H1 (cell line): ENCODE data around the gene TPSAB1.

ENCODE experiments used
- CHD1 ChIP-seq: IDR thresholded peaks from 2 replicates; pipeline ENCODE4 v1.6.1; 2012; ENCODE audit warnings: low read depth, low read length, improper control_type of control experiment
- CREB1 ChIP-seq: IDR thresholded peaks from 2 replicates; pipeline ENCODE4 v1.6.1; 2012; ENCODE audit warnings: inconsistent platforms
- EP300 ChIP-seq, 2 experiments: IDR thresholded peaks; 1 replicate in 1 of 2; 2 replicates in 1 of 2; pipeline ENCODE4 v1.6.1; 2011 to 2012; ENCODE audit warnings: low read depth in 2 of 2, low read length in 2 of 2, mild to moderate bottlenecking in 2 of 2, borderline replicate concordance in 1 of 2, inconsistent platforms in 1 of 2, moderate library complexity in 1 of 2
- JUND ChIP-seq: IDR thresholded peaks from 2 replicates; pipeline ENCODE4 v1.6.1; 2011; ENCODE audit warnings: mild to moderate bottlenecking, improper control_type of control experiment, low read length
- KDM1A ChIP-seq: fragments of 200-600, 300-600 bp; sonication (generic); IDR thresholded peaks from 2 replicates; pipeline ENCODE4 v1.7.1; 2016; ENCODE audit warnings: mild to moderate bottlenecking, low read length, borderline replicate concordance
- POLR2A ChIP-seq, 2 experiments: IDR thresholded peaks; 1 replicate in 1 of 2; 2 replicates in 1 of 2; pipeline ENCODE4 v1.6.1; 2011; ENCODE audit warnings: low read depth in 2 of 2, low read length in 2 of 2, mild to moderate bottlenecking in 2 of 2; ENCODE audit errors: control extremely low read depth in 1 of 2
- TF ChIP-seq, protein P1 (sequence below), 3 experiments: IDR thresholded peaks; 1 replicate in 2 of 3; 2 replicates in 1 of 3; pipeline versions ENCODE4 v1.5.1 to v1.6.1; 2011; ENCODE audit warnings: low read length in 3 of 3, mild to moderate bottlenecking in 3 of 3, inconsistent platforms in 2 of 3, low read depth in 1 of 3, moderate library complexity in 1 of 3; ENCODE audit not compliant: insufficient read depth in 1 of 3; ENCODE audit errors: control extremely low read depth in 1 of 3
- TF ChIP-seq, protein P2 (sequence below): IDR thresholded peaks from 2 replicates; pipeline ENCODE4 v1.6.1; 2012; ENCODE audit warnings: low read length, inconsistent platforms
- TF ChIP-seq, protein P3 (sequence below): IDR thresholded peaks from 2 replicates; pipeline ENCODE4 v1.6.1; 2011; ENCODE audit warnings: low read length, improper control_type of control experiment

DNA sequence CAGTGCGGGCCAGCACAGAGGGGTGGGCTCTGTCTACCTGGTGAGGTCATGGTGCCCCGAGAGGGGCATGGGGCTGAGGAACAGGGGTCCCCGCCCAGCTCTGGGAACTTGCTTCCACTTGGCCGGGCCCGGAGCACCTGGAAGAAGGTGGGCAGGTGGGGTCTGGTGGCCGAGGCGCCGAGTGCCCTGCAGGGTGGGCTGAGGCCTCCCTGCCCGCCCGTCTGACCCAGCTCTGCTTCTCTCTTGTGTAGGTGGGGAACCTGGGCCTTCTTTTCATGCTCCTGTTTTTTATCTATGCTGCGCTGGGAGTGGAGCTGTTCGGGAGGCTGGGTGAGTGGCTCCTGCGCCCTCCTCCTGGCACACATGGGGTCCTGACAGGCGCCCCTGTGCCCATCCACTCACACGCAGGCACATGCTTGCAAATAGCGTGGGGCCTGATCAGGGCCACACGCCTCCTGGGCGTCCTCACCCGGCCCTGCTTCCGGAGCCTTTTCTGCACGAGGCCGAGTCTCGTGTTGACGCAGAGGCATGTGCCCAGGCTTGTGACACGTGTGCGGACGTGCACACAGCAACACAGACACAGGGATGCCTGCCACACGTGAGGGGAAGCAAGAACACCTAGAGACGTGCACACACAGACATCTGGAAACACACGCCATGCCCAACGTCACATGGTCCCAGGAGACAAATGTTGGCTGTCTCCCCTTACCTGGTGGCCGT is 23.7 kb upstream of the TPSAB1 start:
- TF ChIP-seq, protein P1, sequence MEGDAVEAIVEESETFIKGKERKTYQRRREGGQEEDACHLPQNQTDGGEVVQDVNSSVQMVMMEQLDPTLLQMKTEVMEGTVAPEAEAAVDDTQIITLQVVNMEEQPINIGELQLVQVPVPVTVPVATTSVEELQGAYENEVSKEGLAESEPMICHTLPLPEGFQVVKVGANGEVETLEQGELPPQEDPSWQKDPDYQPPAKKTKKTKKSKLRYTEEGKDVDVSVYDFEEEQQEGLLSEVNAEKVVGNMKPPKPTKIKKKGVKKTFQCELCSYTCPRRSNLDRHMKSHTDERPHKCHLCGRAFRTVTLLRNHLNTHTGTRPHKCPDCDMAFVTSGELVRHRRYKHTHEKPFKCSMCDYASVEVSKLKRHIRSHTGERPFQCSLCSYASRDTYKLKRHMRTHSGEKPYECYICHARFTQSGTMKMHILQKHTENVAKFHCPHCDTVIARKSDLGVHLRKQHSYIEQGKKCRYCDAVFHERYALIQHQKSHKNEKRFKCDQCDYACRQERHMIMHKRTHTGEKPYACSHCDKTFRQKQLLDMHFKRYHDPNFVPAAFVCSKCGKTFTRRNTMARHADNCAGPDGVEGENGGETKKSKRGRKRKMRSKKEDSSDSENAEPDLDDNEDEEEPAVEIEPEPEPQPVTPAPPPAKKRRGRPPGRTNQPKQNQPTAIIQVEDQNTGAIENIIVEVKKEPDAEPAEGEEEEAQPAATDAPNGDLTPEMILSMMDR (IDR thresholded peaks at IDR 0.05; ENCODE audit: control extremely low read depth in 1 of 3, insufficient read depth in 1 of 3, low read depth in 1 of 3, low read length in 3 of 3) = no peak
- no peak for TF ChIP-seq POLR2A (IDR thresholded peaks at IDR 0.05; ENCODE audit: control extremely low read depth in 1 of 2, low read depth in 2 of 2, low read length in 2 of 2)
- no peak for TF ChIP-seq CREB1
- TF ChIP-seq, protein P2, sequence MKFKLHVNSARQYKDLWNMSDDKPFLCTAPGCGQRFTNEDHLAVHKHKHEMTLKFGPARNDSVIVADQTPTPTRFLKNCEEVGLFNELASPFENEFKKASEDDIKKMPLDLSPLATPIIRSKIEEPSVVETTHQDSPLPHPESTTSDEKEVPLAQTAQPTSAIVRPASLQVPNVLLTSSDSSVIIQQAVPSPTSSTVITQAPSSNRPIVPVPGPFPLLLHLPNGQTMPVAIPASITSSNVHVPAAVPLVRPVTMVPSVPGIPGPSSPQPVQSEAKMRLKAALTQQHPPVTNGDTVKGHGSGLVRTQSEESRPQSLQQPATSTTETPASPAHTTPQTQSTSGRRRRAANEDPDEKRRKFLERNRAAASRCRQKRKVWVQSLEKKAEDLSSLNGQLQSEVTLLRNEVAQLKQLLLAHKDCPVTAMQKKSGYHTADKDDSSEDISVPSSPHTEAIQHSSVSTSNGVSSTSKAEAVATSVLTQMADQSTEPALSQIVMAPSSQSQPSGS = no peak
- TF ChIP-seq EP300 (IDR thresholded peaks at IDR 0.05; ENCODE audit: borderline replicate concordance in 1 of 2, low read depth in 2 of 2, low read length in 2 of 2) = no peak
- TF ChIP-seq KDM1A = no peak
- TF ChIP-seq CHD1 = no peak
- TF ChIP-seq, protein P3, sequence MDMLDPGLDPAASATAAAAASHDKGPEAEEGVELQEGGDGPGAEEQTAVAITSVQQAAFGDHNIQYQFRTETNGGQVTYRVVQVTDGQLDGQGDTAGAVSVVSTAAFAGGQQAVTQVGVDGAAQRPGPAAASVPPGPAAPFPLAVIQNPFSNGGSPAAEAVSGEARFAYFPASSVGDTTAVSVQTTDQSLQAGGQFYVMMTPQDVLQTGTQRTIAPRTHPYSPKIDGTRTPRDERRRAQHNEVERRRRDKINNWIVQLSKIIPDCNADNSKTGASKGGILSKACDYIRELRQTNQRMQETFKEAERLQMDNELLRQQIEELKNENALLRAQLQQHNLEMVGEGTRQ = no peak
- no peak for TF ChIP-seq JUND
